ENCODE data around the gene SORT1. TPM values are rescaled to one million over a fixed set of nuclear protein-coding genes. Genes with fewer than 3 reads are reported as not detected.
A peak's percentile ranks its signal among the peaks of the same experiment; 100 is the strongest.

SORT1 gene
- total and polyA plus RNA-seq, 8 donors: 39.4 to 165 (median 46.7) TPM

- DNase-seq: no peak
- Histone ChIP-seq H3K36me3 (peaks cover 0 to 99% of the 10 kb centered on the region in 2 donors), H3K4me1 (peaks cover 4% of the 10 kb centered on the region in 2 donors), H3K9me3 (no peaks in the 10 kb centered on the region), H3K27me3 (no peaks in the 10 kb centered on the region), H3K27ac (no peak overlapping the region), H3K4me3 (no peak overlapping the region)
- no peak for TF ChIP-seq CTCF (IDR thresholded peaks at IDR 0.05)
- ATAC-seq: no peak
- intact Hi-C loops (cut with DNase I): no loop called here
Measured at GRCh38 chr1:109315288-109315687, 82.4 kb downstream of the SORT1 start.

GRCh38 chr1:109314795-109315194 lies 82.9 kb downstream of the SORT1 start:
- H3K9me3 ChIP-seq: no peaks in the 10 kb centered on the region
- H3K27ac ChIP-seq: no peak overlapping the region
- DNase-seq (no peak), ATAC-seq (peak; percentile 25)
- no peak for TF ChIP-seq CTCF (IDR thresholded peaks at IDR 0.05)
- H3K36me3 ChIP-seq: peaks cover 0 to 94% of the 10 kb centered on the region in 2 donors
- no peak overlapping the region for H3K4me3 ChIP-seq
- intact Hi-C loops (cut with DNase I): no loop called here
- no peaks in the 10 kb centered on the region for H3K27me3 ChIP-seq
- peaks cover 4% of the 10 kb centered on the region in 2 donors for H3K4me1 ChIP-seq

GRCh38 chr1:109312978-109313775 lies 84.5 kb downstream of the SORT1 start:
- Histone ChIP-seq H3K27ac (no peak overlapping the region), H3K27me3 (no peaks in the 10 kb centered on the region), H3K36me3 (peaks cover 0 to 77% of the 10 kb centered on the region in 2 donors), H3K9me3 (no peaks in the 10 kb centered on the region), H3K4me3 (no peak overlapping the region), H3K4me1 (peaks cover 4 to 6% of the 10 kb centered on the region in 2 donors)
- DNase-seq (no peak), ATAC-seq (peak; percentile 55)
- no peak for TF ChIP-seq CTCF (IDR thresholded peaks at IDR 0.05)
- intact Hi-C loops (cut with DNase I): no loop called here

GRCh38 chr1:109312246-109312645 lies 85.5 kb downstream of the SORT1 start:
- peaks cover 0 to 68% of the 10 kb centered on the region in 2 donors for H3K36me3 ChIP-seq
- ATAC-seq: no peak

More at GRCh38 chr1:109312246-109312645, 85.5 kb downstream of the SORT1 start:
- no peak overlapping the region for H3K27ac ChIP-seq
- H3K4me1 ChIP-seq: peaks cover 4 to 15% of the 10 kb centered on the region in 2 donors
- H3K27me3 ChIP-seq: no peaks in the 10 kb centered on the region
- intact Hi-C loops (cut with DNase I): no loop called here
- H3K9me3 ChIP-seq: no peaks in the 10 kb centered on the region
- no peak for DNase-seq
- no peak for TF ChIP-seq CTCF (IDR thresholded peaks at IDR 0.05)
- no peak overlapping the region for H3K4me3 ChIP-seq

Measured in left lung (tissue), 10 donors.